ENCODE data around the gene SSX2IP. TPM values are rescaled to one million over a fixed set of nuclear protein-coding genes. Genes with fewer than 3 reads are reported as not detected.
A peak's percentile ranks its signal among the peaks of the same experiment; 100 is the strongest.

Gene SSX2IP
- total and polyA plus RNA-seq, 2 donors from 2014 or later, result 12.1 to 18.2 TPM

- Histone ChIP-seq H3K4me1 (ENCODE audit: control insufficient read depth in 2 of 3, insufficient read depth in 2 of 3, low read depth in 1 of 3, low read length in 3 of 3) (no peaks in the 10 kb centered on the region), H3K9me3 (ENCODE audit: control insufficient read depth in 2 of 3, insufficient read depth in 1 of 3, low read length in 3 of 3) (no peaks in the 10 kb centered on the region), H3K27me3 (ENCODE audit: control insufficient read depth, insufficient read depth, low read length) (no peaks in the 10 kb centered on the region), H3K27ac (ENCODE audit: low read depth in 2 of 2, low read length in 2 of 2) (no peak overlapping the region), H3K4me3 (ENCODE audit: low read length in 3 of 3) (no peak overlapping the region), H3K36me3 (ENCODE audit: control insufficient read depth in 2 of 3, insufficient read depth in 3 of 3, low read length in 3 of 3) (no peaks in the 10 kb centered on the region), H3K9ac (ENCODE audit: low read length in 3 of 3) (no peak overlapping the region)
- intact Hi-C loops (cut with DNase I), result no loop called here
- FAIRE-seq, result no peak
- no peak for DNase-seq
- TF ChIP-seq CTCF (IDR thresholded peaks at IDR 0.05; ENCODE audit: borderline replicate concordance, extremely low read depth, insufficient read depth), result no peak
Observed at GRCh38 chr1:84615790-84616189, 74.5 kb downstream of the SSX2IP start.

GRCh38 chr1:84613887-84614286, 76.4 kb downstream of the SSX2IP start:
- no peak for FAIRE-seq
- no peaks in the 10 kb centered on the region for H3K9me3 ChIP-seq (ENCODE audit: control insufficient read depth in 2 of 3, insufficient read depth in 1 of 3, low read length in 3 of 3)
- no peaks in the 10 kb centered on the region for H3K27me3 ChIP-seq (ENCODE audit: control insufficient read depth, insufficient read depth, low read length)
- TF ChIP-seq CTCF (IDR thresholded peaks at IDR 0.05; ENCODE audit: borderline replicate concordance, extremely low read depth, insufficient read depth), result no peak
- no peaks in the 10 kb centered on the region for H3K36me3 ChIP-seq (ENCODE audit: control insufficient read depth in 2 of 3, insufficient read depth in 3 of 3, low read length in 3 of 3)
- no peak for DNase-seq
- H3K4me1 ChIP-seq (ENCODE audit: control insufficient read depth in 2 of 3, insufficient read depth in 2 of 3, low read depth in 1 of 3, low read length in 3 of 3), result no peaks in the 10 kb centered on the region
- H3K9ac ChIP-seq (ENCODE audit: low read length in 3 of 3), result no peak overlapping the region
- no peak overlapping the region for H3K27ac ChIP-seq (ENCODE audit: low read depth in 2 of 2, low read length in 2 of 2)
- no peak overlapping the region for H3K4me3 ChIP-seq (ENCODE audit: low read length in 3 of 3)
- intact Hi-C loops (cut with DNase I), result no loop called here

- no peak overlapping the region for H3K27ac ChIP-seq (ENCODE audit: low read depth in 2 of 2, low read length in 2 of 2)
- no peaks in the 10 kb centered on the region for H3K4me1 ChIP-seq (ENCODE audit: control insufficient read depth in 2 of 3, insufficient read depth in 2 of 3, low read depth in 1 of 3, low read length in 3 of 3)
- no peaks in the 10 kb centered on the region for H3K27me3 ChIP-seq (ENCODE audit: control insufficient read depth, insufficient read depth, low read length)
- no peak overlapping the region for H3K4me3 ChIP-seq (ENCODE audit: low read length in 3 of 3)
- DNase-seq, result no peak
- no peaks in the 10 kb centered on the region for H3K9me3 ChIP-seq (ENCODE audit: control insufficient read depth in 2 of 3, insufficient read depth in 1 of 3, low read length in 3 of 3)
- no peak for FAIRE-seq
- no peak for TF ChIP-seq CTCF (IDR thresholded peaks at IDR 0.05; ENCODE audit: borderline replicate concordance, extremely low read depth, insufficient read depth)
- no peak overlapping the region for H3K9ac ChIP-seq (ENCODE audit: low read length in 3 of 3)
- H3K36me3 ChIP-seq (ENCODE audit: control insufficient read depth in 2 of 3, insufficient read depth in 3 of 3, low read length in 3 of 3), result no peaks in the 10 kb centered on the region
- intact Hi-C loops (cut with DNase I), result no loop called here
Observed at GRCh38 chr1:84613026-84613425, 77.2 kb downstream of the SSX2IP start.

GRCh38 chr1:84611796-84612195, 78.5 kb downstream of the SSX2IP start:
- no peak overlapping the region for H3K9ac ChIP-seq (ENCODE audit: low read length in 3 of 3)
- H3K4me3 ChIP-seq (ENCODE audit: low read length in 3 of 3), result no peak overlapping the region
- no peaks in the 10 kb centered on the region for H3K4me1 ChIP-seq (ENCODE audit: control insufficient read depth in 2 of 3, insufficient read depth in 2 of 3, low read depth in 1 of 3, low read length in 3 of 3)
- no peaks in the 10 kb centered on the region for H3K36me3 ChIP-seq (ENCODE audit: control insufficient read depth in 2 of 3, insufficient read depth in 3 of 3, low read length in 3 of 3)
- no peaks in the 10 kb centered on the region for H3K27me3 ChIP-seq (ENCODE audit: control insufficient read depth, insufficient read depth, low read length)
- H3K27ac ChIP-seq (ENCODE audit: low read depth in 2 of 2, low read length in 2 of 2), result no peak overlapping the region
- H3K9me3 ChIP-seq (ENCODE audit: control insufficient read depth in 2 of 3, insufficient read depth in 1 of 3, low read length in 3 of 3), result no peaks in the 10 kb centered on the region
- intact Hi-C loops (cut with DNase I), result no loop called here
- peak in 1 of 5 donors; percentile 40 for DNase-seq
- TF ChIP-seq CTCF (IDR thresholded peaks at IDR 0.05; ENCODE audit: borderline replicate concordance, extremely low read depth, insufficient read depth), result no peak
- FAIRE-seq, result no peak
